SH-SY5Y (cell line): ENCODE measurements around the gene STX1B.

Source experiments
- GATA2 ChIP-seq: IDR thresholded peaks from 2 replicates; pipeline ENCODE4 v1.6.1; 2011; ENCODE audit warnings: mild to moderate bottlenecking, low read depth, low read length
- GATA3 ChIP-seq: IDR thresholded peaks from 2 replicates; pipeline ENCODE4 v1.6.1; 2011; ENCODE audit warnings: low read depth, mild to moderate bottlenecking, low read length, moderate library complexity

DNA sequence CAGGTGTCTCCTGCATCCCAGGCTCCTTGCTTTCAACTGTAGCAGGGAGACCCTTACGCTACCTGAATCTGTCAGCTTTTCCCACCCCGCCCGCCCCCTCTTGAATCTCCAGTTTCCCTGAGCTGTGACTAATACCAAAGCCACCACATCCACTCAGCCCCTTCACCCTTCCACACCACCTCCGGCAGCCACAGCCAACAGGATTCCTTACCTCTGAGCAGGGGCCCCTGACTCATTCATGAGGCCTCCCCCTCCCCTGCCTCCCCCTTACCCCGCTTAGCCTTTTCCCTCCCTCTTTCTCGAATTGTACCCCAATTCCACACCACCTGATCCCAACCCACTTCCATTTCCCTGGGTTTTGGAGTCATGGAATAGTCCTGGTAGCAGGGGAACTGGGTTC, 2.3 kb downstream of the STX1B start:
- no peak for TF ChIP-seq GATA3
- TF ChIP-seq GATA2, result no peak
